Activated T-helper 17 cell treated with anti-CD3 and anti-CD28 coated beads, Interleukin-2, amount 50 U/mL, for 72 hours (primary cell): ENCODE results near the gene USP49. TPM values are rescaled to one million over a fixed set of nuclear protein-coding genes. Genes with fewer than 3 reads are reported as not detected.

ENCODE experiments used
- ATAC-seq: fragments of 150-1000 bp; cut with Tn5 transposase; replicated peaks from 2 replicates; pipeline ENCODE4 v1.10.0; 2021; ENCODE audit warnings: mild to moderate bottlenecking, moderate library complexity
- H3K27ac Mint-ChIP-seq: one replicate; pipeline ENCODE4 v1.8.0; 2022; ENCODE audit warnings: mixed read lengths
- H3K27me3 Mint-ChIP-seq: one replicate; pipeline ENCODE4 v1.8.0; 2022; ENCODE audit warnings: mixed read lengths
- H3K36me3 Mint-ChIP-seq: one replicate; pipeline ENCODE4 v1.8.0; 2022; ENCODE audit warnings: low read depth, mild to moderate bottlenecking, mixed read lengths
- H3K4me1 Mint-ChIP-seq: one replicate; pipeline ENCODE4 v1.8.0; 2022; ENCODE audit warnings: mixed read lengths
- H3K4me3 Mint-ChIP-seq: one replicate; pipeline ENCODE4 v1.8.0; 2022; ENCODE audit warnings: mild to moderate bottlenecking, mixed read lengths
- H3K9me3 Mint-ChIP-seq: one replicate; pipeline ENCODE4 v1.8.0; 2022; ENCODE audit warnings: mixed read lengths
- total RNA-seq, 2 donors: library from RNA; stranded (reverse); gene quantifications; one replicate each; pipeline ENCODE4 v1.2.3, GENCODE V29; 2022

The USP49 gene
- total RNA-seq, 2 donors from 2014 or later, result 8.0 to 12.0 TPM

DNA sequence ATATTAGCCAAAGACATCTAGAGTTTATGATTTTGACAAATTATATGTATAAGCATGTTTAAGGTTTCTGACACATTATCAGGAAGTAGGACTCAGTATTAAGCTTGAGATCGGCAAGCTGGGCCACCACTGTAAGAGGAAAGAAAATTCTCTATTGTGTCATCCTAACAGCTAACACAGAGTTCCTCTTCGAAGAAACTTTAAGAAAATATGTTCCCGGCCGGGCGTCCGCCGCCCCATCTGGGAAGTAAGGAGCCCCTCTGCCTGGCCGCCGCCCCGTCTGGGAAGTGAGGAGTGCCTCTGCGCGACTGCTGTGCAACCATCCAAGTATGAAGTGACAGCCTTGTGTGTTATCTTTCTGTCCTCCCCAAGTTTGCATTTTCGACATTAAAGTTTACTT is 23.0 kb downstream of the USP49 start:
- H3K36me3 Mint-ChIP-seq, result peaks cover 5% of the 10 kb centered on the region
- H3K4me3 Mint-ChIP-seq, result no peak overlapping the region
- no peaks in the 10 kb centered on the region for H3K27me3 Mint-ChIP-seq
- H3K9me3 Mint-ChIP-seq, result no peaks in the 10 kb centered on the region
- ATAC-seq, result no peak
- H3K27ac Mint-ChIP-seq, result no peak overlapping the region
- no peaks in the 10 kb centered on the region for H3K4me1 Mint-ChIP-seq

DNA sequence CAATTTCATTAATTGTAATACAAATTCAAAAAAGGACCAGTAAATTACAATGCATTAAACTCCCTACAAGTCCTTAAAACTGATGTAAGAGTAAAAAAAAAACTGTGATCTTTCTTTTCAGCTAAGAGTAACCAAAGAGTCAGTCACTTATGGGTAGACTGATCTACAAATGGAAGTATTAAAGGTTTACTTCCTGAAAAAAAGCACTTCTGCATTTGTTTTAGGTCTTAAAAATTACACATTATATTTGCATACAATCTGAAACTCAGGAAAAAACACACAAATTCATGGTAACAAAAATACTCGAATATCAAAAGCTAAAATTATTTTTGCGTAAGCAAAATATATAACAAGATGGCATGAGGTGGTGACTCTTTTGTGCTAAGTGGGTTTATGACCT is 23.5 kb downstream of the USP49 start:
- Mint-ChIP-seq H3K27me3 (no peaks in the 10 kb centered on the region), H3K4me3 (no peak overlapping the region), H3K4me1 (no peaks in the 10 kb centered on the region), H3K27ac (no peak overlapping the region), H3K36me3 (peaks cover 5% of the 10 kb centered on the region), H3K9me3 (no peaks in the 10 kb centered on the region)
- no peak for ATAC-seq

DNA sequence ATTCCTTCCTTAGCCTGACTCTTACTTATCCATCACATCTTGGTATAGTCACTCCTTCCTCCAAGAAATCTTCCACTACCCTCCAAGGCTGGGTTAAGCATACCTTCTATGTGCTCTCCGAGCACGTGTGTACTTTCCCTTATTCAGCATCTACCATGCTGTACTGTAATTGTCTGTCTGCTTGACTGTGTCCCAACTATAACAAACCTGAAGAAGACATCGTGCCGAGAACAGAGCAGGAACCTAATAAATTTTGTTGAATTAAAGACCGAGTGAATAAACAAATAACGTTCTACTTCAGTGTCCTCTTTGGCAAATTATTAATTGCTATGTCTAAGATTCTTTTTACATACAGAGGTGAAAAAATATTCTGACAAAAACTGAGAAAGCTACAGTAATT is 35.8 kb downstream of the USP49 start:
- ATAC-seq, result no peak

DNA sequence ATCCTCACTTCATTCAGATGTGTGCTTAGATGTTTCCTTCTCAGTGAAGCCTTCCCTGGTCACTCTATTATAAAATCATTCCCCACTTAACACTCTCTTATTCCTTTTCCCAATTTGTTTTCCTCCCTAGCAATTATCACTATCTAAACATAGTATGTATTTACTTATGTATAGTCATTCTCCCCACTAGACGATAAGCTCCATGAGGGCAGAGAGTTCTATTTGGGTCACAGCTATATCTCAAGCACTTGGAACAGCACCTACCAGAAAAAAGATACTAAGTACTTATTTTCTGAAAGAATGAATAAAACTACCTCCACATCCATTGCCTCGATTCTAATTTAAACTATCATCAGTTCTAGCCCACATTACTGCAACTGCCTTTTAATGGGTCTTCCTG is 36.5 kb downstream of the USP49 start:
- H3K27me3 Mint-ChIP-seq, result no peaks in the 10 kb centered on the region
- no peaks in the 10 kb centered on the region for H3K4me1 Mint-ChIP-seq
- ATAC-seq, result no peak
- H3K36me3 Mint-ChIP-seq, result no peaks in the 10 kb centered on the region
- H3K4me3 Mint-ChIP-seq, result no peak overlapping the region
- no peak overlapping the region for H3K27ac Mint-ChIP-seq
- H3K9me3 Mint-ChIP-seq, result no peaks in the 10 kb centered on the region

More for the DNA sequence above, 35.8 kb downstream of the USP49 start:
- no peak overlapping the region for H3K27ac Mint-ChIP-seq
- H3K36me3 Mint-ChIP-seq, result no peaks in the 10 kb centered on the region
- H3K4me3 Mint-ChIP-seq, result no peak overlapping the region
- no peaks in the 10 kb centered on the region for H3K27me3 Mint-ChIP-seq
- no peaks in the 10 kb centered on the region for H3K9me3 Mint-ChIP-seq
- H3K4me1 Mint-ChIP-seq, result no peaks in the 10 kb centered on the region

DNA sequence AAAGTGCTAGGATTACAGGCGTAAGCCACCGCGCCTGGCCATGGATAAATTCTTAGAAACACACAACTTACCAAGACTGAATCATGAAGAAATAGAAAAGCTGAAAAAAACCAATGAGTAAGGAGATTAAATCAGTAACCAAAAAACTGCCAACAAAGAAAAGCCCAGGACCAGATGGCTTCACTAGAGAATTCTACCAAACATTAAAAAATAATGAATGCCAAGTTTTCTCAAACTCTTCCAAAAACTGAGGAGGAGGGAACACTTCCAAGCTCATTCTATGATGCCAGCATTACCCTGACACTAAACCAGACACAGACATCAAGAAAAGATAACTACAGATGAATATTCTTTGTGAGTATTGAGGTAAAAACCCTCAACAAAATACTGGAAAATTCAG is 44.3 kb downstream of the USP49 start:
- Mint-ChIP-seq H3K36me3 (no peaks in the 10 kb centered on the region), H3K27ac (no peak overlapping the region), H3K4me3 (no peak overlapping the region), H3K4me1 (peaks cover 6% of the 10 kb centered on the region), H3K9me3 (no peaks in the 10 kb centered on the region), H3K27me3 (no peaks in the 10 kb centered on the region)
- no peak for ATAC-seq

DNA sequence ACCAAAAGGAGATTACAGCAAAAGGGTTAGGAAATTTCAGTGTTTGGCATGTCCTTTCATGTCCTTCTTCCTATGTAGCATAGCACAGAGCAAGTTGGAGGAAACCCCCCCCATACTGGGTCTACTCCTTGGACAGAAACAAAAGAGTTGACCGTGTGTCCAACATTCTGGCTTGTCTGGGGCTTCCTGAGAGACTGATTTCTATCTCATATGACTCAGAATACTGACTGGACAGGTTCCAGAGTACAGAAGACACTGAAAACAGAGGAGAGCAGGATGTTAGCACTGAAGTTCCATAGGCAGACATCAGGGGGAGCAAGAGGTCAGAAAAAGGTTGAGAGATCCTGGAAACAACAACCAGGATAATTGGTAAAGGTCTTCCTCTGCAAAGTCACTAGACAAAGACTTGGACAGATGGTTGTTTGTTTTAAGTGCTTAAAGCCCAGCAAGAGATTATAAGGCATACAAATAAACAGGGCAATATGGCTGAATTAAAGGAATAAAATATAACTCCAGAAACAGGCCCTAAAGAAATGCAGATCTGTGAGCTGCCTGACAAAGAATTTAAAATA is 48.4 kb downstream of the USP49 start:
- Mint-ChIP-seq H3K27ac (peak overlapping the region; percentile 10), H3K9me3 (no peaks in the 10 kb centered on the region), H3K27me3 (no peaks in the 10 kb centered on the region), H3K36me3 (no peaks in the 10 kb centered on the region), H3K4me3 (no peak overlapping the region), H3K4me1 (peaks cover 6% of the 10 kb centered on the region)
- peak; percentile 77 for ATAC-seq

DNA sequence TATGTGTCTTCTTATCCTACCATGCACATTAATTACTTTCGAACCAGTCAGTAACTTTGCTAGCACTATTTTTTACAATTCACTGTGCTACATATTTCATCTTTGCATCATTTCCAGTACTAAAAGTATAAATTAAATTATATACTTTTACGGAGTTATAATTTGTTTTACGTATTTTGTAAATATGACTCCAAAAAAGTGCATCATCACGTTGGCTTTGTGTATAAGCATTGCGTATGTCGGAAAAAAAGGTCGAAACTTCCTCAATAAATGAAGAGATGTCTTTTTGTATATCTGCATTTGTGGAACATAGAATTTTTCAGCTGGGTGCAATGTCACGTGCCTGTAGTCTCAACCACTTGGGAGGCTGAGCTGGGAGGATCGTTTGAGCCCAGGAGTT is 52.0 kb downstream of the USP49 start:
- H3K27ac Mint-ChIP-seq, result no peak overlapping the region
- ATAC-seq, result no peak
- H3K4me3 Mint-ChIP-seq, result no peak overlapping the region
- H3K9me3 Mint-ChIP-seq, result no peaks in the 10 kb centered on the region
- H3K4me1 Mint-ChIP-seq, result peaks cover 6% of the 10 kb centered on the region
- no peaks in the 10 kb centered on the region for H3K27me3 Mint-ChIP-seq
- H3K36me3 Mint-ChIP-seq, result no peaks in the 10 kb centered on the region

DNA sequence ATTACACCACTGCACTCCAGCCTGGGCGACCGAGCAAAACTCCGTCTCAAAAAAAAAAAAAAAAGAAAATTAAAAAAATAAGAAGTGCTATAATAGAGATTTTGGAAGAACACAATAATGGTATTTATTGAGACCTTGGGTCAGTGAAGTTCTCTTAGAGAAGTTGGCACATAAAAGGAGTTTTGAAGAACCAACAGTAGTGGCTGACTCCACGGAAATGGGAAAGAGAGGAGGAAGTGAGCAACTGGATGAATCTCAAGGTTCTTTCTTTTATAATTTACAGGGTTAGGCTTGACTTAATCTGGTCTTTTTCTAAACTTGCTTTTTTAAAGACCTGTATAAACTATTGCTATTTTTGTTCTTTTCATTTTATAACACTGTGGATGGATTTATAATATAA is 54.8 kb downstream of the USP49 start:
- no peaks in the 10 kb centered on the region for H3K36me3 Mint-ChIP-seq
- H3K4me1 Mint-ChIP-seq, result no peaks in the 10 kb centered on the region
- no peak overlapping the region for H3K27ac Mint-ChIP-seq
- no peaks in the 10 kb centered on the region for H3K9me3 Mint-ChIP-seq
- no peak for ATAC-seq
- H3K4me3 Mint-ChIP-seq, result no peak overlapping the region
- H3K27me3 Mint-ChIP-seq, result no peaks in the 10 kb centered on the region

DNA sequence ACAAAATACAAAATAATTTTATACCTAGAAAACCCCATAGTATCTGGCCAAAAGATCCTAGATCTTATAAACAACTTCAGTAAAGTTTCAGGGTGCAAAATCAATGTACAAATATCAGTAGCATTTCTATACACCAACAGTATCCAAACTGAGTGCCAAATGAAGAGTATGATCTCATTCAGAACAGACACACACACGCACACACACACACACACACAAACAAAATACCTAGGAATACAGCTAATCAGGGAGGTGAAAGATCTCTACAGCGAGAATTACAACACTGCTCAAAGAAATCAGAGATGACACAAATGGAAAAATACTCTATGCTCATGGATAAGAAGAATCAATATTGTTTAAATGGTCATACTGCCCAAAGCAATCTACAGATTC is 58.5 kb downstream of the USP49 start:
- no peak for ATAC-seq
- Mint-ChIP-seq H3K27me3 (no peaks in the 10 kb centered on the region), H3K4me1 (no peaks in the 10 kb centered on the region), H3K27ac (no peak overlapping the region), H3K36me3 (no peaks in the 10 kb centered on the region), H3K9me3 (no peaks in the 10 kb centered on the region), H3K4me3 (no peak overlapping the region)

DNA sequence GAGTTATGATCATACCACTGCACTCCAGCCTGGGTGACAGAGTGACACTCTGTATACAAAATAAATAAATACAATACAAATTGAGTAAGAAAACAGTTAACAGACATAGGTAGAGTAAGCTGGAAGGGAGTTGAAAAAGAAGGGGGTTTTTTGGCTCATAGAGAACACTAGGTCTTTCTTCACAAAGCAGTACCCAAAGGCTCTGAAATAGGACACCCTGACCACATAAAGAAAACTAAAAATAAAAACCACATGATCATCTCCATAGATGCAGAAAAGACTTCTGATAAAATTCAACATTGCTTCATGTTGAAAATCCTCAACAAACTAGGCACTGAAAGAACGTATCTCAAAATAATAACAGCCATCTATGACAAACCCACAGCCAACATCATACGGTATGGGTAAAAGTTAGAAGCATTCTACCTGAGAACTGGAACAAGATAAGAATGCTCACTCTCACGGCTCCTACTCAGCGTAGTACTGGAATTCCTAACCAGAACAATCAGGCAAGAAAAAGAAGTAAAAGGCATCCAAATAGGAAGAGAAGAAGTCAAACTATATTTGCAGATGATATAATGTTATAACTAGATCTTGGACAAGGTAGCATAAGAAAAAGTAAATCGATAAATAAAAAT is 59.0 kb downstream of the USP49 start:
- Mint-ChIP-seq H3K27me3 (no peaks in the 10 kb centered on the region), H3K4me3 (no peak overlapping the region)

DNA sequence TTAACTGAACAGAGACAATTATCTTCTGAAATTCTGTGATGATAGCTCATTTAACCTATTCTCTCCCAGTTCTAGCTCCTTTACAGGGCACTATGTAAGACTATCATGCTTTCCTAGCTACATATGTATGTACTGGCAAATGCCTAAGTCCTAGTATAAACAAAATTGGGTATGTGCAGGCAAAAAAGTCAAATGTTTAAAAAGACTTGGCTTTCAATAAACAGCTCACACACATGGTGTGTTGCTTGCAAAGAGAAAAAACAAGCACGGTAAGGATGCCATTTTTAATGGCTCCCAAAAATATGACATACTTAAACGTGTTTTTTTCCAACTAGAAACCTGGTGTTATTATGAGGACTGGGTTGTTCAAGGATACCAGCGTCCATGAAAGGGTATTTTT is 62.9 kb downstream of the USP49 start:
- Mint-ChIP-seq H3K4me1 (no peaks in the 10 kb centered on the region), H3K36me3 (no peaks in the 10 kb centered on the region), H3K4me3 (no peak overlapping the region), H3K27me3 (no peaks in the 10 kb centered on the region), H3K9me3 (no peaks in the 10 kb centered on the region), H3K27ac (no peak overlapping the region)
- no peak for ATAC-seq

More for the DNA sequence above, 59.0 kb downstream of the USP49 start:
- no peak overlapping the region for H3K27ac Mint-ChIP-seq
- H3K36me3 Mint-ChIP-seq, result no peaks in the 10 kb centered on the region
- no peaks in the 10 kb centered on the region for H3K9me3 Mint-ChIP-seq
- H3K4me1 Mint-ChIP-seq, result no peaks in the 10 kb centered on the region
- no peak for ATAC-seq

DNA sequence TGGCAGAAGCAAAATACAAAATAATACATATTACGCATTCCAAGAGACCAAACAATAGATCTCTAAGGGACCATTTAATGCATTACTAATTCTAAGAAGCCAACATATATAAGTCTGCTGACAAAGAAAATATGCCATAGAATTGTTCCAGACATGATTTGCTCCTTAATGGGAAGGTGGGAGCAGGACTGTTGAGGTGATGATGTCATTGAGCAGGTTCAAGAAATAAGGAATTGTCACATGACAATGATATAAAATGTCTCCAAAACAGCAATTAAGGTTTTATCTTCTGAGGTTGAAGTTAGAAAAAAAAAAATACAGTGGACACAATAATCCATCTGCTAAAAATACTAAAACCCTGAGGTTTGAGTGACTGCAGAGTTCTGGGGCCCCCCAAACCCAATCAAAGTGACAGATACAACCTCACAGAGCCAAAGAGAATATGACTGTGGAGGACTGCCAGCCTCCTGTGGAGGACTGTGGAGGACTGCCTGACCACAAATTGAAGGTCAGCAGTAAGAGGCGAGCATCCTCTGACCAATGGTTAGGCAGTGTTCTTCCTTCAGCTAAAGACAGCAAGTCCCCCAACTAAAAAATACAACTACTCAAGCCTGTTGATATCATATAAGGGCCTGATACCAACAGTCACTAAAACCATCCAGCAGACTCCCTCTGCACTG is 68.7 kb downstream of the USP49 start:
- Mint-ChIP-seq H3K4me3 (no peak overlapping the region), H3K27me3 (no peaks in the 10 kb centered on the region), H3K9me3 (no peaks in the 10 kb centered on the region), H3K36me3 (no peaks in the 10 kb centered on the region), H3K27ac (no peak overlapping the region), H3K4me1 (no peaks in the 10 kb centered on the region)
- no peak for ATAC-seq

DNA sequence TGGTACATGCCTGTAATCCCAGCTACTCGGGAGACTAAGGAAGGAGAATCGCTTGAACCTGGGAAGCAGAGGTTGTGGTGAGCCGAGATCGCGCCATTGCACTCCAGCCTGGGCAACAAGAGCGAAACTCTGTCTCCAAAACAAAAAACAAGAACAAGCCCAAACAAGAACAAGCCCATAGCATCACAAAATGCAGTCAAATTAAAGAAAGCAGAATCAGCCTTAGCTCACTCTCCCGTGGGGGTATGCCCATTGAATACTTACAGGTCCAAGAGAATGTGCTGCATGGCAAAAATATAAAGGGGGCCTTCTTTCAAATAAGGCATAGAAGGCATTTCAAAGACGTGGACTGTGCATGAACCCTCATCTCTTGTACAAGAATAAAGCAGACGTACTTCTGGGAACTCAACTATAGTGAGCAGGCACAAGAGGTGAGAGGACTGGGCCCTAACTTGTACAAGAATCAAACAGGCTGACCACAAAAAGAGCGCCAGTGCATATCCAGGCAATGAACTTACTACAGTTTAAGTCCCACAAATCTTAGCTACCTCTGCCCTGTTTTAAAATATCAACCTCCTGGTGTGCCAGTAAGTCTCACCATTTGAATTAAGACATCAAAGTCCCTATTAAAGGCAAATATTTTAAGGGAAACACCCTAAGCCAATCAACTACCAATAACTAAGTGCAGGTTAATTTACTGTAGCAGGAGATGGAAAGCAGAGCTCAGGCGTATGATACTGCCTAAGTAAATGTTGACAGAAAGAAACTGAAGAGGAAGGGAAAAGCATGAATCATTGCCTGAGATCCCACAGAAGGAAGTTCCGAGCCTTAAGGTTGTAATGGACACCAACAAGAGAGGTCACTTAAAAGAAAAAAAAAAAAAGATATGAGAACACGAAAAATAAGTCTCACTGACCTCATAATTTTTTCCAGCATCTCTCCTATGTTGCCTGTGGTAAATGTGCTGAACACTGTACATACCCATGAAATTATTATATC is 70.3 kb downstream of the USP49 start:
- Mint-ChIP-seq H3K36me3 (no peaks in the 10 kb centered on the region), H3K27ac (no peak overlapping the region), H3K27me3 (no peaks in the 10 kb centered on the region), H3K4me3 (no peak overlapping the region), H3K9me3 (no peaks in the 10 kb centered on the region), H3K4me1 (no peaks in the 10 kb centered on the region)
- ATAC-seq, result no peak

DNA sequence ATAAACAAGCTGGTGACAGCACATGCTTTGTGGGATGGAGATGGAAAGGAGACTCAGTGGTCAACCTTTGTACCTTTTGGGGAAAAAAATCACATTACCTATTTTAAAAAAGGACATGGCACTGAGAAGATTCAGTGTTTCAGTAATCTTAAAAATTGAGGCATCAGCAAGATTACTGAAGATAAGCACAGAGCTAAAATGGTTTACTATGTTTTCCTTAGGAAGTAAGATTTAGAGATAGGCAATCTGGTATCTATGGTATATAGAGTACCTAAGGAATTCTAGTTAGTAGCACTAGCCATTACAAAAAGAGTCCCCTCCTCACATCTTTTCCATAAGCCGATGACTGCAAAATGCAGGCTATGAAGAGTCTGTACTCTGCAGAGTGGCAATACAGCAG is 72.0 kb downstream of the USP49 start:
- H3K36me3 Mint-ChIP-seq, result no peaks in the 10 kb centered on the region
- H3K27me3 Mint-ChIP-seq, result no peaks in the 10 kb centered on the region
- no peak overlapping the region for H3K4me3 Mint-ChIP-seq
- H3K4me1 Mint-ChIP-seq, result no peaks in the 10 kb centered on the region
- H3K27ac Mint-ChIP-seq, result no peak overlapping the region
- ATAC-seq, result no peak
- H3K9me3 Mint-ChIP-seq, result no peaks in the 10 kb centered on the region
